Heart right ventricle (tissue), 16 donors: ENCODE measurements around the gene RBM46. TPM values are rescaled to one million over a fixed set of nuclear protein-coding genes. Genes with fewer than 3 reads are reported as not detected.

Experiments
- ATAC-seq, 8 donors: fragments of 200-7000 bp; cut with Tn5 transposase; one replicate each; pipeline ENCODE4 v1.9.1; 2020; ENCODE audit warnings: mild to moderate bottlenecking in 8 of 8, moderate library complexity in 8 of 8, moderate number of reproducible peaks in 1 of 8
- DNase-seq, 2 donors: peaks; one replicate each; pipeline ENCODE4 v3.0.0-alpha.2; 2020
- H3K27ac ChIP-seq, 10 donors: fragments of 200-600 bp; sonication (generic) in 2 of 10; one replicate each; pipeline versions ENCODE4 v1.5.0 to v1.8.0; 2020 to 2022; ENCODE audit warnings: mild to moderate bottlenecking in 3 of 10
- H3K27me3 ChIP-seq, 7 donors: fragments of 200-600 bp; one replicate each; pipeline ENCODE4 v1.8.0; 2021 to 2022; ENCODE audit warnings: mild to moderate bottlenecking in 2 of 7
- H3K36me3 ChIP-seq, 9 donors: fragments of 200-600 bp; sonication (generic) in 1 of 9; one replicate each; pipeline versions ENCODE4 v1.5.0 to v1.8.0; 2020 to 2022; ENCODE audit warnings: mild to moderate bottlenecking in 2 of 9
- H3K4me1 ChIP-seq, 9 donors: fragments of 200-600 bp; sonication (generic) in 1 of 9; one replicate each; pipeline versions ENCODE4 v1.5.0 to v1.8.0; 2020 to 2022; ENCODE audit warnings: mild to moderate bottlenecking in 4 of 9
- H3K4me3 ChIP-seq, 10 donors: fragments of 200-600 bp; sonication (generic) in 2 of 10; one replicate each; pipeline versions ENCODE4 v1.5.0 to v1.8.0; 2020 to 2022; ENCODE audit warnings: mild to moderate bottlenecking in 7 of 10, moderate library complexity in 2 of 10
- H3K9me3 ChIP-seq, 11 donors: fragments of 200-600 bp in 10 of 11; sonication (generic) in 2 of 11; one replicate each; pipeline versions ENCODE4 v1.5.0 to v1.8.0; 2013 to 2022; ENCODE audit warnings: mild to moderate bottlenecking in 2 of 11, control low read depth in 1 of 11, moderate library complexity in 1 of 11
- CTCF ChIP-seq, 9 donors: fragments of 200-600 bp; sonication (generic) in 2 of 9; IDR thresholded peaks; one replicate each; pipeline versions ENCODE4 v1.5.0 to v1.8.0; 2021 to 2022; ENCODE audit warnings: antibody characterized with exemption in 9 of 9, mild to moderate bottlenecking in 5 of 9, moderate library complexity in 1 of 9
- WGBS, 2 donors: extraction: QIAGEN DNeasy Blood & Tissue Kit; methylation state at CpG; one replicate each; pipeline ENCODE4 v1.1.7; 2013; ENCODE audit warnings: inconsistent platforms in 1 of 2; 5-methylcytosine and 5-hydroxymethylcytosine counted together
- intact Hi-C, 10 donors: fragments of 100-400 bp; cut with DNase I; formaldehyde crosslinking; loops; one replicate each; pipeline versions ENCODE4 v1.11.1 to v1.14.2; 2022
- polyA plus RNA-seq, 2 donors: library from polyadenylated mRNA; stranded (reverse); fragments of 200-250 nt; gene quantifications; one replicate each; pipeline ENCODE4 v1.2.3, GENCODE V29; 2013
- total RNA-seq, 10 donors: library from RNA; stranded (reverse); fragmentation: NEBNext Ultra II Directional in 3 of 10; extraction: Animal tissue kit (Norgen Biotek cat#: 25700) in 3 of 10; gene quantifications; one replicate each; pipeline versions ENCODE4 v1.2.1 to v1.2.4, GENCODE V29; 2021 to 2023
- donor health status: Arrhythmogenic right ventricular cardiomyopathy.
- donor health status: ischemic (EF 13 %, LVEDD 7.1; RV severe dilation, severe dysfunction).
- donor health status: healthy with polysubstance abuse.
- donor health status: DM: no; HTN: yes; CAD: no.
- donor health status: DM: no; HTN: no; CAD: no.
- donor health status: ischemic (EF 25% LVEDD 6.9; RV normal size, moderate dysfunction).
- donor health status: ischemic (EF 25% LVEDD 5.7; RV mildly dilated, moderate dysfunction).
- donor health status: healthy.
- donor health status: DM: yes; HTN: yes; CAD: no.
- donor health status: Ischemic cardiomyopathy.
- donor health status: ischemic (EF 35%, LVEDD 5.7; RV mildly dilated, moderate dysfunction).
- donor health status: nonischemic (EF 11% LVEDD 7.7; RV severe dilation, severe dysfunction).
- donor health status: DM: yes; HTN: yes; CAD: no.
- donor health status: PGD.
- donor health status: ischemic (EF 29% LVEDD 5.4; RV normal size, mild dysfunction).
- donor health status: nonischemic (EF 23%, LVEDD 6.1; RV moderate dilation, normal function).

RBM46 gene
- total and polyA plus RNA-seq, 12 donors: not detected

GRCh38 chr4:154738426-154738825, 42.6 kb upstream of the RBM46 start:
- intact Hi-C loops: no loop called here
- WGBS, 2 donors: 12 to 14% methylated on average over 2 of the region's 2 CpGs
- Histone ChIP-seq H3K27ac (no peak overlapping the region), H3K36me3 (no peaks in the 10 kb centered on the region), H3K27me3 (peaks cover 5 to 37% (median 32%) of the 10 kb centered on the region in 7 donors), H3K9me3 (no peaks in the 10 kb centered on the region), H3K4me1 (peaks cover 0 to 20% (median 11%) of the 10 kb centered on the region in 9 donors), H3K4me3 (no peak overlapping the region)
- ATAC-seq: no peak
- DNase-seq: no peak
- no peak for TF ChIP-seq CTCF (IDR thresholded peaks at IDR 0.05)

GRCh38 chr4:154739111-154739510, 42.0 kb upstream of the RBM46 start:
- Histone ChIP-seq H3K4me3 (no peak overlapping the region), H3K27ac (no peak overlapping the region), H3K4me1 (peaks cover 0 to 26% (median 18%) of the 10 kb centered on the region in 9 donors), H3K27me3 (peaks cover 11 to 43% (median 39%) of the 10 kb centered on the region in 7 donors), H3K36me3 (no peaks in the 10 kb centered on the region), H3K9me3 (no peaks in the 10 kb centered on the region)
- intact Hi-C loops: no loop called here
- TF ChIP-seq CTCF (IDR thresholded peaks at IDR 0.05): no peak
- no peak for DNase-seq
- no peak for ATAC-seq

GRCh38 chr4:154740462-154740861, 40.6 kb upstream of the RBM46 start:
- no peaks in the 10 kb centered on the region for H3K9me3 ChIP-seq
- peaks cover 15 to 57% (median 51%) of the 10 kb centered on the region in 7 donors for H3K27me3 ChIP-seq
- no peak overlapping the region for H3K4me3 ChIP-seq
- no peak overlapping the region for H3K27ac ChIP-seq
- no peak for TF ChIP-seq CTCF (IDR thresholded peaks at IDR 0.05)
- WGBS, 2 donors: 62 to 65% methylated on average over 24 of the region's 24 CpGs
- DNase-seq (no peak), ATAC-seq (no peak)
- peaks cover 0 to 32% (median 18%) of the 10 kb centered on the region in 9 donors for H3K4me1 ChIP-seq
- no peaks in the 10 kb centered on the region for H3K36me3 ChIP-seq
- intact Hi-C loops: no loop called here

- Histone ChIP-seq H3K27me3 (peaks cover 15 to 64% (median 55%) of the 10 kb centered on the region in 7 donors), H3K36me3 (no peaks in the 10 kb centered on the region), H3K4me1 (peaks cover 0 to 32% (median 18%) of the 10 kb centered on the region in 9 donors), H3K9me3 (no peaks in the 10 kb centered on the region), H3K4me3 (peak overlapping the region in 2 of 10 donors; percentile 13 to 43), H3K27ac (no peak overlapping the region)
- intact Hi-C loops: no loop called here
- TF ChIP-seq CTCF (IDR thresholded peaks at IDR 0.05): no peak
- no peak for DNase-seq
- no peak for ATAC-seq
- WGBS, 2 donors: 20 to 30% methylated on average over 20 of the region's 20 CpGs
Measured at GRCh38 chr4:154741131-154741665, 39.9 kb upstream of the RBM46 start.
